SK-N-SH treated with all-trans-retinoic acid at 6 μM for 48 hours (cell line): Measurements from ENCODE around the gene PPP4R1.

ENCODE experiments used
- ISL1 ChIP-seq: fragments of 250-450 bp; sonication (Bioruptor Pico); IDR thresholded peaks from 2 replicates; pipeline ENCODE4 v2.1.2; 2022; ENCODE audit warnings: mild to moderate bottlenecking, moderate library complexity
- PPARA ChIP-seq: fragments of 250-450 bp; sonication (Bioruptor Pico); IDR thresholded peaks from 2 replicates; pipeline ENCODE4 v1.5.0; 2020; ENCODE audit warnings: mild to moderate bottlenecking, borderline replicate concordance
- TOX ChIP-seq: fragments of 250-450 bp; sonication (Bioruptor Pico); IDR thresholded peaks from 2 replicates; pipeline ENCODE4 v1.8.0; 2021; ENCODE audit warnings: mild to moderate bottlenecking, moderate library complexity, borderline replicate concordance
- TF ChIP-seq, protein P1 (sequence below): fragments of 250-450 bp; sonication (Bioruptor Pico); IDR thresholded peaks from 2 replicates; pipeline ENCODE4 v1.8.0; 2020; ENCODE audit warnings: mild to moderate bottlenecking, moderate library complexity, borderline replicate concordance
- TF ChIP-seq, protein P2 (sequence below): fragments of 250-450 bp; sonication (Bioruptor Pico); IDR thresholded peaks from 2 replicates; pipeline ENCODE4 v1.8.0; 2021; ENCODE audit warnings: low read depth, mild to moderate bottlenecking, moderate library complexity, borderline replicate concordance

DNA sequence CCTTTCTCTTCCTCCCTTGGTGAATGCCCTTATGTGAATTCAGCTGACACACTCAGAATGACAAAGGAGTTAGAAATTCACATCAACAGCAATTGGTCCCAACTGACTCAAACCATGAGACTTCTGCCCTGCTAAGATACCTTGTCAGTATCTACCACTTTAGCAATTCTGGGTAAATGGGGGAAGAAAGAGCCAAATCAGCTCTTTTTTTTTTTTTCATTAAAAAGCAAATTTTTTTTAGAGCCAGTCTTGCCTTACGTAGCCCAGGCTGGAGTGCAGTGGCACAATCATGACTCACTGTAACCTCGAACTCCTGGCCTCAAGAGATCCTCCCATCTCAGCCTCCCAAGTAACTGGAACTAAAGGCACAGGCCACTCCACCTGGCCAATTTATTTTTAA is 1.7 kb upstream of the PPP4R1 start:
- TF ChIP-seq TOX = no peak
- TF ChIP-seq, protein P1, sequence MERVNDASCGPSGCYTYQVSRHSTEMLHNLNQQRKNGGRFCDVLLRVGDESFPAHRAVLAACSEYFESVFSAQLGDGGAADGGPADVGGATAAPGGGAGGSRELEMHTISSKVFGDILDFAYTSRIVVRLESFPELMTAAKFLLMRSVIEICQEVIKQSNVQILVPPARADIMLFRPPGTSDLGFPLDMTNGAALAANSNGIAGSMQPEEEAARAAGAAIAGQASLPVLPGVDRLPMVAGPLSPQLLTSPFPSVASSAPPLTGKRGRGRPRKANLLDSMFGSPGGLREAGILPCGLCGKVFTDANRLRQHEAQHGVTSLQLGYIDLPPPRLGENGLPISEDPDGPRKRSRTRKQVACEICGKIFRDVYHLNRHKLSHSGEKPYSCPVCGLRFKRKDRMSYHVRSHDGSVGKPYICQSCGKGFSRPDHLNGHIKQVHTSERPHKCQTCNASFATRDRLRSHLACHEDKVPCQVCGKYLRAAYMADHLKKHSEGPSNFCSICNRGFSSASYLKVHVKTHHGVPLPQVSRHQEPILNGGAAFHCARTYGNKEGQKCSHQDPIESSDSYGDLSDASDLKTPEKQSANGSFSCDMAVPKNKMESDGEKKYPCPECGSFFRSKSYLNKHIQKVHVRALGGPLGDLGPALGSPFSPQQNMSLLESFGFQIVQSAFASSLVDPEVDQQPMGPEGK (CRISPR knock-in tag) = no peak
- TF ChIP-seq PPARA (CRISPR knock-in tag) = no peak
- TF ChIP-seq, protein P2, sequence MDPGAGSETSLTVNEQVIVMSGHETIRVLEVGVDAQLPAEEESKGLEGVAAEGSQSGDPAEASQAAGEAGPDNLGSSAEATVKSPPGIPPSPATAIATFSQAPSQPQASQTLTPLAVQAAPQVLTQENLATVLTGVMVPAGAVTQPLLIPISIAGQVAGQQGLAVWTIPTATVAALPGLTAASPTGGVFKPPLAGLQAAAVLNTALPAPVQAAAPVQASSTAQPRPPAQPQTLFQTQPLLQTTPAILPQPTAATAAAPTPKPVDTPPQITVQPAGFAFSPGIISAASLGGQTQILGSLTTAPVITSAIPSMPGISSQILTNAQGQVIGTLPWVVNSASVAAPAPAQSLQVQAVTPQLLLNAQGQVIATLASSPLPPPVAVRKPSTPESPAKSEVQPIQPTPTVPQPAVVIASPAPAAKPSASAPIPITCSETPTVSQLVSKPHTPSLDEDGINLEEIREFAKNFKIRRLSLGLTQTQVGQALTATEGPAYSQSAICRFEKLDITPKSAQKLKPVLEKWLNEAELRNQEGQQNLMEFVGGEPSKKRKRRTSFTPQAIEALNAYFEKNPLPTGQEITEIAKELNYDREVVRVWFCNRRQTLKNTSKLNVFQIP (CRISPR knock-in tag) = no peak
- TF ChIP-seq ISL1 (CRISPR knock-in tag) = no peak
